Rectal smooth muscle tissue (tissue), 1 donor: Measurements from ENCODE around the gene GP2.

Source experiments
- H3K27ac ChIP-seq: one replicate; pipeline ENCODE4 v1.7.0; 2013; ENCODE audit warnings: low read depth, low read length, inconsistent platforms
- H3K27me3 ChIP-seq: one replicate; pipeline ENCODE4 v1.7.0; 2013; ENCODE audit warnings: low read length; ENCODE audit not compliant: control insufficient read depth, insufficient read depth
- H3K36me3 ChIP-seq: one replicate; pipeline ENCODE4 v1.7.0; 2013; ENCODE audit warnings: low read length; ENCODE audit not compliant: control insufficient read depth, insufficient read depth
- H3K4me1 ChIP-seq: one replicate; pipeline ENCODE4 v1.7.0; 2013; ENCODE audit warnings: low read length; ENCODE audit not compliant: control insufficient read depth, insufficient read depth
- H3K4me3 ChIP-seq: one replicate; pipeline ENCODE4 v1.7.0; 2013; ENCODE audit warnings: low read length
- H3K9ac ChIP-seq: one replicate; pipeline ENCODE4 v1.7.0; 2013; ENCODE audit warnings: low read length

GP2 gene

DNA sequence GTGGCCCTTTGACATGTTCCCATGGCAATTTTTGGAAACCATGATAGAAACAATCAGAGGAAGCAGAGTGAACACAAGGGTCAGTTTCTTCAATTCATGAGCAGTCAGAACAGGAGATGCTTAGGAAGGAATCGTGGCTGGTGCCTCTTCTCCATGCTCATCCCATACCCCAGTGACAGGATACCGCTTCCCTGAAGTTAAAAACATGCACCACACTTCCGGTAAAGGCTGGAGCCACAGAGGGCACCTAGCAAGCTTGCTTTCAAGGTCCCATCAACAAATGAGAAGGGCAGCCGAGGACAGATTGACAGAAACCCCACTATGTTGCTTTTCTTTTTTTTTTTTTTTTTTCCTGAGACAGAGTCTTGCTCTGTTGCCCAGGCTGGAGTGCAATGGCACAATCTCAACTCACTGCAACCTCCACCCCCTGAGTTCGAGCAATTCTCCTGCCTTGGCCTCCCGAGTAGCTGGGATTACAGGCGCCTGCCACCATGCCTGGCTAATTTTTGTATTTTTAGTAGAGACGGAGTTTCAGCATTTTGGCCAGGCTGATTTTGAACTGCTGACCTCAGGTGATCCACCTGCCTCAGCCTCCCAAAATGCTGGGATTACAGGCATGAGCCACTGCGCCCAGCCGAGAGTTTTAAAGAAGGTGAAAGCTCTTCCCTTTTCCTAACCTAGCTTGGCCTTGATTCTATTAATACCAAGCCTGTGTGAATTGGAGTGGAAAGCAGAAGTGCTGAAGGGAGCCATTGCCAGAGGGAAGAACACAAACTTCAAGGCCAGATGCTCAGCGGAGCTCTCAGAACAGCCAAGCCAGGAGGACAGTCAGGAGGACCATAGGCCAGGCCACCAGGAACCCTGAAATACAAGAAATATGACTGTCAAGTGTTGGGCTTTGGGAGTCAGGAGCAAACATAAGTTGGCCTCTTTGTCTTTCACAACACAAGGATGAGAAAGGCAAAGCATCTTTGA is 16.6 kb downstream of the GP2 start:
- Histone ChIP-seq H3K4me3 (no peak overlapping the region), H3K4me1 (no peaks in the 10 kb centered on the region), H3K36me3 (no peaks in the 10 kb centered on the region), H3K9ac (no peak overlapping the region), H3K27ac (no peak overlapping the region), H3K27me3 (no peaks in the 10 kb centered on the region)

DNA sequence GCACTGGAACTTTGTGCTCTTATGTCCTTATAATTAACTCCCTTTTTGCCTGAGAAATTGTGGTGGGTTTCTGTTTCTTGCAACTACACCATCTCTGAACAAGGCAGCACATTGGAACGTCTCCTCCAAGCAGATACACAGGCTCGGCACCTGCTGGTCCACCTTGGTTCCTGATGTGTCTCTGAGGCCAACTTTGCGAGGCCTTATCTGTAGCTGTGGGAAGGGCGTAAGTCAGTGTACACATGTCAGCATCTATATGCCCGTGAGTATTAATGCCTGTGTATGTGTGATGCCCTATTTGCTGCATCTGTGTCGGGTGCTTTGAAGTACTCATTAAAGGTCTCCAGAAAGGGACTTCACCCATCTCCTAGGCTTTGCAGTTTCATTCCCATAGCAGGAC is 17.5 kb downstream of the GP2 start:
- no peak overlapping the region for H3K9ac ChIP-seq
- H3K27me3 ChIP-seq = no peaks in the 10 kb centered on the region
- no peaks in the 10 kb centered on the region for H3K36me3 ChIP-seq
- H3K4me3 ChIP-seq = no peak overlapping the region
- no peak overlapping the region for H3K27ac ChIP-seq
- no peaks in the 10 kb centered on the region for H3K4me1 ChIP-seq

DNA sequence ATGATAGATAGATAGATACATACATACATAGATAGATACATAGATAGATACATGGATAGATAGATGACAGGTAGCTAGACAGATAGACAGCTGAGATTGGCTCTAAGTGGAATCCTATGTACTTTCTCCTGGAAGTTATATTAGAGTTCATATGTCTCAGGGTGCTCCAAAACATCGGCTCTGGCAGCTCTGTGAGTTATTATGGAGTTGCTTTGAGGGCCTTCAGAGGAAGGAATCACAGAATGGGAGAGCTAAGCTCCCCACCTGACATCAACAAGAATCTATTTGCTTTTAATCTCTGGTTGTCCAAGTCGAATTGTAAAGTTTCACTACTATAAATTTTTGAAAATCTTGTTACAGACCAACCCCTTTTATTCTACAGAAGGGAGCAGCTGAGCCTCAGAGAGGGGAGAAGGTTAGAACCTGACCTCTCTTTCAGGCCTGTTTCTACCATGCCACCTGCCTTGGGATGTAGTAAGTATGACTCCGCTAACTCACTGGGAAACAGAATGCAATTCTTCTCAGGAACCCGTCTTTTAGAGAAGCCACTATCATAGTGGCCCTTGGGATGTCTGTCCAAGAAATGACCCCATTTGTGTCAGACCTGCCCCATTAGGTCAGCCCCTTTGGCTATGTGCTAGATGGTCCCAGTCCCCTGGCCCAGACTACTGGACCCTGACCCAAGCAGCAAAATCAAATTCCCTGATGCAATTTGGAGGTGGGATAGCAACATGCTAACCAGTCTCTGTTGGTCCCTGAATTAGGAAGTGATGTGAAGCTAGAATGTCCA is 18.3 kb downstream of the GP2 start:
- H3K27ac ChIP-seq = no peak overlapping the region
- H3K36me3 ChIP-seq = no peaks in the 10 kb centered on the region
- no peak overlapping the region for H3K4me3 ChIP-seq
- no peak overlapping the region for H3K9ac ChIP-seq
- no peaks in the 10 kb centered on the region for H3K27me3 ChIP-seq
- no peaks in the 10 kb centered on the region for H3K4me1 ChIP-seq

DNA sequence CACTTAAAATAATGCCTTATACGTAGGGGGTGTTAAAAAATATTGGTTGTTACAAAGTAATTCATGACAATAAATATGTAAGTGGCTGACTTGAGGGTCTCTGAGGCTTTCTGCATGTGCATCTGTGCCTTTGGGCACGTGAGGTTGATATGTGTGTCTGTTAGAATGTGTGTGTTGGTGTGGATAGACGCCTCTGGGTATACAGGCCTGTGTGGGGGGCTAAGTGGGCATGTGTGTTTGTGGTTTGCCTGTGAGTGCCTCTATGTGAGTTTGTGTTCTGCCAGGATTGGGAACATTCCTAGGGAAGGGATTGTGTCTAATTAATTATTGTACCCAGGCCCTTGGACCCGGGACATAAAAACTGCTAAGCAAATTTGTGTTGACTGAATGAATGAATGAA is 19.0 kb downstream of the GP2 start:
- Histone ChIP-seq H3K27ac (no peak overlapping the region), H3K9ac (no peak overlapping the region), H3K36me3 (no peaks in the 10 kb centered on the region), H3K27me3 (no peaks in the 10 kb centered on the region), H3K4me3 (no peak overlapping the region), H3K4me1 (no peaks in the 10 kb centered on the region)

DNA sequence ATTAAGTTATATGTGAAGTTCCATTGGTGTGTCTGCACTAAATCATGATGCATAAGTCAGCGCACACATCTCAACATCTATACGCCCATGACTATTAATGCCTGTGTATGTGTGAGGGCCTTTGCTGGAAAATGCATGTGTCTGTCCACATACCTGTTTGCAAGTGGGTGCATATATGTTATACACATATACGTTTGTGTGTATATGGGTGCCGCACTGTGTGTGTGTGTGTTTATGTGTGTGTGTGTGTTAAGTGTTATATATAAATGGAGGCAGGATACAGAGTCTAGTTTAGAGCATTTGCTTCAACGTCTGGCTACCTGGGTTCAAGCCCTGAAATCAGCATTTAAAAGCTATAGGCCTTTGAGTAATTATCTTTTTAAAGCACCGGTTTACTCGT is 19.5 kb downstream of the GP2 start:
- no peak overlapping the region for H3K27ac ChIP-seq
- no peaks in the 10 kb centered on the region for H3K27me3 ChIP-seq
- H3K4me3 ChIP-seq = no peak overlapping the region
- H3K36me3 ChIP-seq = no peaks in the 10 kb centered on the region
- H3K4me1 ChIP-seq = no peaks in the 10 kb centered on the region
- H3K9ac ChIP-seq = no peak overlapping the region

DNA sequence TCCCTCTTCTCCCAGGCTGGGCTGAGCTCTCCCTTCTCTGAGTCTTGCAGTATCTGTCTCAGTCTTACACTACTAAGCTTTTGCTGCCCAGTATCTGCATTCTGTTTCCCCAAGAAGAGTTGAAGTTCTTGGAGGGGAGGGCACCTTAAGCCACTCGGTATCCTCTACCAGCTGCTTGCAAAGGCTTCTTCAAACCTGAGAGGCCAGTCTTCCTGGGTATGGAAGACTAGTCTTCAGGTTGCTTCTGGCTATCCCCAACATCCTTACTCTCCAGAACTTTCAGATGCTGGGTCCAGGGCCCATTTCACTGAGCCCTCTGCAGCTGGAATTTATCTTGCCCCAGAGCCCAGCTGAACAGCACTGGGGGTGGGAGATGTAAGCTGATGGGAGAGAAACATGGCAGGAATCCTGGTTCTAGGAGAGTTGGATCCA is 20.1 kb downstream of the GP2 start:
- Histone ChIP-seq H3K4me3 (no peak overlapping the region), H3K27me3 (no peaks in the 10 kb centered on the region), H3K36me3 (no peaks in the 10 kb centered on the region), H3K4me1 (no peaks in the 10 kb centered on the region), H3K27ac (no peak overlapping the region), H3K9ac (no peak overlapping the region)

DNA sequence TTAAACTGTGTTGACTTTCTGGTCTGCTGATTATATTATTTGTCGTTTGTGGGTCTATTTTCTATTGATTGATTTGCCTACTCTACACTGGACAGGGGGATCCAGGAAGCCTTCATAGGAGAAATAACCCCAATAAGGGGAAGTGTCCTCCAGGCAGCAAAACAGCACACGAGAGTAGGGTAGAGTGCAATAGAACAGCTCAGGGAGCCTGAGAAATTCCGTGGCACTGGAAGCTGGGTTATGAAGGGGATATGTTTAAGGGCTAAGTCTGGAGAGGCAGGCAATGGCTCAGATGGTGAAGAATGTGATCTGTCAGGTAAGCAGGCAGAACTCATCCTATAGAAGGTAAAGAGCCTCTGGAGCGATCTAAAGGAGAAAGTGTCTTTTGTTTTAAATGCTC is 20.9 kb downstream of the GP2 start:
- H3K9ac ChIP-seq = no peak overlapping the region
- H3K27ac ChIP-seq = no peak overlapping the region
- no peaks in the 10 kb centered on the region for H3K36me3 ChIP-seq
- no peak overlapping the region for H3K4me3 ChIP-seq
- H3K4me1 ChIP-seq = no peaks in the 10 kb centered on the region
- no peaks in the 10 kb centered on the region for H3K27me3 ChIP-seq

DNA sequence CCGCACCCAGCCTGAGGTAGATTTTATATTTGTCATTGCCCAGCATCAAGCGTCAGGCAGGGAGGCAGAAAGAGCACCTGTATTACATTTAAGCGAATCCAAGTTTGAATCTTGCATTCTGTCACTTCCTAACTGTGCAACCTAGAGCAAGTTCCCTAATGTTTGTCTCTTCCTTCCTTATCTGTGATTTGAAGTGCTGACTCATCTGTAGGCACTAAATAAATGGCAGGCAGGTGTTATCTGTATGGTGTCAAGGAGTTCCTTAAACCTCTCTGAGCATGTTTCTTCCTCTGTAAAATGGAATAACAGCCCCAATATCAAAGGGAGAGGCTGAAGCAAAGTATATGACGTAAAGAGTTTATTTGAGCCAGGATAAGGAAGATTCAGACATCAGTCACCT is 24.3 kb downstream of the GP2 start:
- no peak overlapping the region for H3K4me3 ChIP-seq
- no peak overlapping the region for H3K9ac ChIP-seq
- no peaks in the 10 kb centered on the region for H3K27me3 ChIP-seq
- no peak overlapping the region for H3K27ac ChIP-seq
- no peaks in the 10 kb centered on the region for H3K36me3 ChIP-seq
- no peaks in the 10 kb centered on the region for H3K4me1 ChIP-seq

DNA sequence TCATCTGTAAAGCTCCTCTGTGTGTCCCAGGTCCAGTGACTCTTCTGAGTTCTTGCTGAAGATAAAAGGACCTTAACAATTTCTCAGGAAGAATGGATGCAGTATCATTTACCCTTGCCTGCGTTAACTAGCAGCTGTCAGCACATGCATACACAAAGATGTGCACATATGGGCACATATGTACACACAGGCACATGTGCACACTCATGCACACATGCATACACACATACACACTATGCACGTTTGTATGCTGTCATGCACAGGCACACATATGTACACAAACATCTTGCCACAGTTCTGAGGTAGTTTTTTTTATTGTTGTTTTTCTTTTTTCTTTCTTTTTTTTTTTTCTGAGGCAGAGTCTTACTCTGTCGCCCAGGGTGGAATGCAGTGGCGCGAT is 24.9 kb downstream of the GP2 start:
- no peak overlapping the region for H3K9ac ChIP-seq
- no peaks in the 10 kb centered on the region for H3K4me1 ChIP-seq
- H3K27me3 ChIP-seq = no peaks in the 10 kb centered on the region
- H3K27ac ChIP-seq = no peak overlapping the region
- H3K4me3 ChIP-seq = no peak overlapping the region
- no peaks in the 10 kb centered on the region for H3K36me3 ChIP-seq

DNA sequence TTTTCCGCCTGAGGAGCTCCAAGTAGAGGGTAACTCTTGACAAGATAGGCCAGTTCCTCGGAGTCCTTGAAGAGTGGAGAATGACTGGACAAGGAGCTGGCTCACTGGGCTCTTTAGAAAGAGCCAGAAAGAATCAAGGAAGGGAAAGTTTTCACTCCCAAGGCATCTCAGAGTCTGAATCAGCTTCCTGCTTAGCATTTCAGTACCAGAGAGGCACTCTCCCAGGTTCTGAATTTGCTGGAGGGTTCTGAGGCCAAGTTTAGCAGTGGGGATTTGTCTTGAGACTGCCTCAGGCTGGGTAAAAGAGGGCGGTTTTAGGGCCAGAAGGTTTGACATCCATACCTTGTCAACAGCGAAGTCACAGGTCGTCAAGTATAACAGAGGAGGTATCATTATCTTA is 25.5 kb downstream of the GP2 start:
- H3K27me3 ChIP-seq = no peaks in the 10 kb centered on the region

DNA sequence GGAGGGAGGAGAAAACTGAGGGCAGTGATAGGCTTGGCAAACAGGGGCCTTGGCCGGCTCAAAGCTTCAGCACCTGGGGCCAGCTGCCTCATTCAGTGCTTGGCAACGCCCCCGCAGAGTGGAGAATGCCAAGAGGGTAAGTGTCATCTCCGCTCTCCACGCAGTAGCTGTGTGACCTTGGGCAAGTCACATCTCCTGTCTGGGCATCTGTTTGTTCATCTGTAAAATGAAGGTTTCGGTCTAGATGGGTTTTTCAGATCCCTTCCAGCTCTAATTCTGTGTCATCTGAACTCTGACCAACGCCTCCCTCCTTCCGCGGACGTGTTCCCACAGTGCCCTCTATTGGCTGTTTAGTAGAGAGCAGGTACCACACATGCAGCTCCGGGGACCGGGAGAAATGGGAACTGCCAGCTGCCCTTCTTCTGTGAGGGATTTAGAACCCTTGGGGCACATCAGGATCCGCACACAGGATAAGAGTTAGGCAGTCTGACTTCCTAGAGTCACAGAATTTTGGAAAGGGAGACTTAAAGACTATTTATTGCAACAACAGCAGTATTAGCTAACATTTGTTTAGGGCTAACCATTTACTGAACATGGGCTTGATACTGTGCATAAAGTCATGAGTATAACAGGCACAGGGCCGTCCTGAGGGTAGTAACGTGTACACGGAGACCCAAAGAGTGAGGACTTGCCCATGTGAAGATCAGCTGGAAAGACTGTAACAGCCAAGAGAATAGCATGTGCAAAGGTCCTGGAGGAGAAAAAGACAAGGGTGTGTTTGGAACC is 26.8 kb downstream of the GP2 start:
- Histone ChIP-seq H3K36me3 (no peaks in the 10 kb centered on the region), H3K27me3 (no peaks in the 10 kb centered on the region), H3K9ac (no peak overlapping the region)

More for the DNA sequence above, 25.5 kb downstream of the GP2 start:
- Histone ChIP-seq H3K36me3 (no peaks in the 10 kb centered on the region), H3K4me1 (no peaks in the 10 kb centered on the region), H3K4me3 (no peak overlapping the region), H3K27ac (no peak overlapping the region), H3K9ac (no peak overlapping the region)

DNA sequence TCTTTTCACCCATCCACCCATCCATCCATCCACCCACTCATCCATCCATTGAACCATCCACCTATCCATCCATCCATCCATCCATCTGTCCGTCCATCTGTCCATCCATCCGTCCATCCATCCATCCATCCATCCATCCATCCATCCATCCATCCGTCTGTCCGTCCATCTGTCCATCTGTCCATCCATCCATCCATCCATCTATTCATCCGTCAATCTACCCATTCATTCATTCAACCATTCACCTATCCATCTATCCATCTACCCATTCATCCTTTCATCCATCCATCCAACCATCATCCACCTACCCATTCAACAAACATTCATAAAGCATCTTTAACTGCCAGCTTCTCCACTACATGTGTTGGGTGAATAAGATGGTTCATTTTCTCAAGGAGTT is 28.9 kb downstream of the GP2 start:
- Histone ChIP-seq H3K36me3 (no peaks in the 10 kb centered on the region), H3K4me3 (no peak overlapping the region), H3K9ac (no peak overlapping the region), H3K27me3 (no peaks in the 10 kb centered on the region), H3K27ac (no peak overlapping the region), H3K4me1 (no peaks in the 10 kb centered on the region)

More for the DNA sequence above, 26.8 kb downstream of the GP2 start:
- Histone ChIP-seq H3K4me3 (no peak overlapping the region), H3K27ac (no peak overlapping the region), H3K4me1 (no peaks in the 10 kb centered on the region)
